NK-92 (cell line): ENCODE data around the gene SUGP2.

Experiments used
- DNase-seq: peaks from one replicate; lab custom pipeline; 2025; ENCODE audit not compliant: unreplicated experiment; lab: John Stamatoyannopoulos, UW

The SUGP2 gene

DNA sequence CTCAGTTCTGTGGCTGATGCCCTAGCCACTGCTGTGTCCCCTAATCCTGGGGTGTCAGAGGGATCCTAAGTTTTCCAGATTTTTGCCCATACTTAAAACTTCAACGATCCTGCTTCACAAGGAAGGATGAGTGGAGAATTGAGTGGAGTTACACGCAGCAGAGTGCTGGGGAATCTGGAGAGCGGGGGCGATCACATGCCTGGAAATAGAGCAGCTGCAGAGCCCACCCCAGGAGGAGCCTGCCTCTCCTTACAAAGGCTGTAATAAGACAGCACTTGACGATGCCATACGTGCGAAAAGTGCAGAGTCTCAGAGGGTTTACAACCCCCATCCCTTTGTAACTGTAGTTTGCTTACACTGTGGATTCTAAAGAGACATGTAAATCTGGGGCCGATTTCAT lies 40.6 kb downstream of the SUGP2 start:
- DNase-seq = no peak

DNA sequence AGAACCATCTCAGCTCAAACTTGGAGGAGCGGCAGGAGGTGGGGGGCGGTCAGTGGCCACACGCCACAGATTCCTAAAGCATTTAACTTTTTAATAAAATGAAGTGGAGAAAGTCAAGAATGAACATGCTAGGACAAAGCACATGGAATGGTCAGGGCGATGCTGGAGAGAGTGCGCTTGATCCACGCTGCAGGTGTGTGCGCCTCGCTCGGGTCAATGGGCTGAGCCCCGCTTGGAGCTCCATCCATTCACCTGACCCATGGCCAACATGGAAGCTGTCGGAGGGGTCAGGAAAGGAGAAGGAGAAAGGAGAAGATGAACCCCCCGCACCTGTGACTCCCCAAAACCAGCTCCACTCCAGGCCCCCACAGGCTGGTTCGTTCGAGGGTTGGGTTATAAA lies 41.8 kb downstream of the SUGP2 start:
- no peak for DNase-seq

DNA sequence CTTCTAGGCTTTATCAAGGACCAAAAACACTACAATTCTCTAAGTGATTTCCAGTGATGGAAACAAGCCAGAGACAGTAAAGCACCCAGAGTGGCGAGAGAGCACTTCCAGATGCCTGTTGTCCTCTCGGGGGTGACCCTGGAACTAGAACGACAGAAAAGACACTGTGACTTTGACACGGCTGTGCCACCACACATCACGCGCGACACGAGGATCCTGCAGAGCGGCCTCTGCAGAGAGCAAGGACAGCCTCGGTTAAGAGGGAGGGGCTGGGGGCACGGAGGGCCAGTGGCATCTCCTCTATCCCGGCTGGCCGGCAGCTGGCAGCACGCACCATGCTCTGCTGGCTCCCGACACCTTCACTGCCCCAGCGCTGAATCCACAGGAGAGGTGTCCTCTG lies 42.3 kb downstream of the SUGP2 start:
- no peak for DNase-seq

DNA sequence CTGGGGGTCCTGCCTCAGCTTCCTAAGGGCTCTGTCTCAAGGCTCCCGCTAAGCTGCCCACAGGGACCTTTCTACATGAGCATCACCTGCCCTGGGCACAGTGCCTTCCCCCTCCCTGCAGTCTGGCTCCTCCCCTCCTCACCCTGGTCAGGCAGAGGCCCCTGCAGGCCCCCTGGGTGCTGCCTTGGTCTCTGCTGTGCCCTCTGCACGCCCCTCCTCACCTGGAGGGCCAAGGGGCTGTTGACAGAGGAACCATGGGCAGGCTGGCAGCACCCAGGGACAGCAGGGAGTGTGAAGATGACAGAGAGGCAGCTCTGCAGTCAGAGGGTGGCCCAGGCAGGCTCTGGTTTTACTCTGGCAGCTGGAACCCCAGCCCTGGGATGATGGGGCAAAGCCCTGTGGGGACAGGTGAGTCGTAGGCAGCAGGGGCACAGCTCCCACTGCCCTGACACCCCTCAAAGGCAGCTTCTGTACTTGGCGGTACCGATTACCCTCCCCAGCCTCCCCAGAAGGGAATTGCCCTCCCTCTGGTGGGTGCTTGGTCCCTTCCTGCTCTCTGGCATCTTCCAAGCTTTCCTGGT lies 43.1 kb downstream of the SUGP2 start:
- DNase-seq = no peak

DNA sequence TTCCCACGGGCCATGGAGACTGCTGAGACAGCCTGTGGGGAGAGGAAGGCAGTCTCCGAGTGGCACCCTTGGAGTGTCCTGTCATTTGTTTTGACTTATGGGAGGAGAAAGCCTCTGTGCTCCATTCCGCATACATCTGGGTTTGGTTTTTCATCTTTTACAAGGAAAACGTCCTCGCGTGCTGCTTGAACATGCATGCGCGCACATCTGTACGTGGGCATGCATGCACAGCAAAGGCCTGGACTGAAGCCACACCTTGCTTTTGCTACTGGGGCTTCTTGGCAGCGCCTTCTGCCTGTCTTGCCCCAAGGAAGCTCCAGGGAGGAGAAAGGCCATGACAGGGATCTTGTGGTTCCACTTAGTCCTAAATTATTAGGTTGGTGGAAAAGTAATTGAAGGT lies 44.0 kb downstream of the SUGP2 start:
- no peak for DNase-seq

DNA sequence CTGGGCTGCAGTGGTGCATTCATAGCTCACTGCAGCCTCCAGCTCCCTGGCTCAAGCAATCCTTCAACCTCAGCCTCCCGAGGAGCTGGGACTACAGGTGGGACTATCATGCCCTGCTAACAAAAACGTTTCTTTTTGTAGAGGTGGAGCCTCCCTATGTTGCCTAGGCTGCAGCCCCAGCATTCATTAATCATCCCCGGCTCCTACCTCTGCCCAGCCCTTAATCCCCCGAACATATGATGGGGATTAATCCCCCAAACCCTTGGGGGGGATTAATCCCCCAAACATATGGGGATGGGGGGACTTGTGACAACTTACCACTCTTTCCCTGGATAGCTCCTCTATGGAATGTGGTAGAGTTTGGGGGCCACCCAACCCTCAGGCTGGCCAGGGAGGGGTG lies 45.9 kb downstream of the SUGP2 start:
- DNase-seq = no peak

DNA sequence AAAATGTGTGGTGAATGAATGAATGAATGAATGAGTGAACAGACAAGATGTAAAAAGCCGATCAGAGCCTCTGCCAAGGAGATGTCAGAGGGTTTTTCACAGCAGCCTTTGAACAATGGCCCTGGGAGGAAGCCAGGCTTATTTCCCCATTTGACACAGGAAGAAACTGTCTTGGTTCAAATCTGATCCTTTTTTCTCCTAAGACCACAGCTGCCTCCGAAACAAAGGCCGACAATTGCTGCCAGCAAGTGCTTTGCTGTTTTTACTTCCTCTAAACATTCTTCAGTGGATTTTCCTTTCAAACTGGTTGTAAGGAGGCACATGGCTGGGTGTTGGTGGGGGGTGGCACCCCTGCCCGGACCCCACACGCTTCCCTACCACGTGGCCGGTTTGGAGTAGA lies 48.1 kb downstream of the SUGP2 start:
- no peak for DNase-seq

DNA sequence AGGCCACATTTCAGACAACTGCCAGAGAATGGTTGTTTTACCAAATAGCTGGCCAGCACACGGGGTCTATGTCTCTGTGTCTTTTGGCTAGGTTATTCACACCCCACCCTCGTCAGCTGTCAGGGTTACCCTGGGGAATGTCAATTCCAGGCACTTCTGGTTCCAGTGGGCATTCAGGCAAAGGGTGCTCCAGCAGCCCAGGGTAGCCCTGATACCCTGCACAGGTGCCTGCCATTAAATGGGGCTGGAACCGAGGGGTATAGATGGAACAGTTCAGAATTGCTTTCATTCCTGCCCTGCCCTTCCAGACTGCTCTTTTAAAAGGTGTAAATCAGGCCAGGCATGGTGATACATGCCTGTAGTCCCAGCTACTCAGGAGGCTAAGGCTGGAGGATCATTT lies 49.1 kb downstream of the SUGP2 start:
- DNase-seq = no peak

DNA sequence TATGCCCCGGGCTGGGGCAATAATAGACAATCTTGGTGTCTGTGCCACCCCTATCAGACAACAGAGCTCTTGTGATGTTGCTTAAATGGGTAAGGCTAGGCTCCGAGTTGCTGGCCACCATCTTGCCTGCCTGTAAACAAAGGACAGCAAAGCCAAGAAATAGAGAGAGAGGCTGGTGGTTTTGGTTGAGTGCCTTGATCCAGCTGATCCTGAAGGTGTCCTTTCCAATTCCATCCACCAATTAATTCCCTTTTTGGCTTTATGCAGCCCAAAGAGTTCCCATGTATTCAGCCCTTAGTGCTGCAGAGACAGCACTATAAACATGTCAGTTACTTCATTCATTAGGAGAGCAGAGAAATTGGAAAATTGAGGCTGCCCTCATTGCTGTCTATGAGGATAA lies 50.6 kb downstream of the SUGP2 start:
- no peak for DNase-seq

DNA sequence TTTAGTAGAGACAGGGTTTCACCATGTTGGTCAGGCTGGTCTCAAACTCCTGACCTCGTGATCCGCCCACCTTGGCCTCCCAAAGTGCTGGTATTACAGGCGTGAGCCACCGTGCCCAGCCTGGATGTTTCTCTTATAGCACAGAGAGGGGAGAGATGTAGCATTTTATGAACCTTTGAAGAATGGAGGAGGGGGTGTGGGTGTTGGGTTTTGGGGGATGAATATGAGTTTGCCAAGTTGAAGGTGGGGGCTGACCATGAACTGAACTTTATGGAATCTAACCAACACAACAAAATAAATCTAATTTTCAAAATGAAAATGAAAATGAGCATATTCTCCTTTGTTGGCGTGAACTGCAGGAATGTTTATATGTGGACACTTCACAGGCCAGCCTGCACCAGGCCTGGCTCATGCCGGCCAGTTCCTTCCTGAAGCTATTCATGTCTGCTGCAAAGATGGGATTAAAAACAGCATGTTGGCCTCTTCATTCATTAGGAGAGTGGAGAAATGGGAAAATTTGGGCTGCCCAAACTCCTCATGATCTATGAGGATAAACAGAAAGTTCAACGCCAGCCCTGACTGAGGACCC lies 52.8 kb downstream of the SUGP2 start:
- no peak for DNase-seq

DNA sequence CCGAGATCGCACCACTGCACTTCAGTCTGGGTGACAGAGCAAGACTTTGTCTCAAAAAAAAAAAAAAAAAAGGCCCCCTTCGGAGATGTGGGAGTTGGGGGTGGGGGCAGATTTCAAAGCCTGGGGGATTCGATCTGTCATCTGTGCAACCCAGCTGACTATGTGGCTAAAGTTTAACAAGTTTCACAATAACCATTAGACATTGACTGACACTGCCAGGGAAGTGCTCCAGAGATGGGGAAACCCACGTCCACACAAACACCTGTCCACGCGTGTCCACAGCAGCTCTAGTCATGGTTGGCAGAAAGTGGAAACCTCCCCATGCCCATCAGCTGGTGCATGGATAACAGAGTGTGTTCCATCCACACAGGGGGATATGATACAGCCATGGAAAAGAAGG lies 54.7 kb downstream of the SUGP2 start:
- no peak for DNase-seq

DNA sequence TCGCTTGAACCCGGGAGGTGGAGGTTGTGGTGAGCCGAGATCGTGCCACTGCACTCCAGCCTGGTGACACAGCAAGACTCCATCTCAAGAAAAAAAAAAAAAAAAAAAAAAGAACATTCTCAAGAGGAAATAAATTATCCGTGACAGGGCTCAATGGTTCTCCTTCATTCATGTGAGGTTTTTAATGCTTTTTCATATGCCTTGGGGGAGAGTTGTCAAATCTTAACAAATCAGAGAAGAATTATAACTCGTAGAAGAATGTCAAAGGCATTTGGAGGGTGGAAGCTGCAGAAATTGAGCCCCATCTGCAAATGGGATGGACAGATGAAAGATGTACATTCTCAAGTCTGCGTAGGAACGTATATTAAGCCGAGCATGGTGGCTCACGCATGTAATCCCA lies 57.4 kb downstream of the SUGP2 start:
- no peak for DNase-seq

DNA sequence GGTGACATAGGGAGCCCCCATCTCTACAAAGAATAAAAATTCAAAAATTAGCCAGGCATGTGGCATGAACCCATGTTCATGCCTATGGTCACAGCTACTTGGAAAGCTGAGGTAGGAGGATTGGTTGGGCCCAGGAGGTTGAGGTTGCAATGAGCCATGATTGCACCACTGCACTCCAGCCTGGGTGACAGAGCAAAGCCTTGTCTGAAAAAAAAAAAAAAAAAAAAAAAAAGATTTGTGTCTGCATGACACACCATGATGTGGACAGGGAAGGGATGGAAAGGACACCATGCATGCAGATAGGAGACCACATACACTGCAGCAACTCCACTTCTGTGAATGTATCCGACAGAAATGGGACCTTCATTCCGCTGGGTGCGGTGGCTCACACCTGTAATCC lies 58.3 kb downstream of the SUGP2 start:
- no peak for DNase-seq

DNA sequence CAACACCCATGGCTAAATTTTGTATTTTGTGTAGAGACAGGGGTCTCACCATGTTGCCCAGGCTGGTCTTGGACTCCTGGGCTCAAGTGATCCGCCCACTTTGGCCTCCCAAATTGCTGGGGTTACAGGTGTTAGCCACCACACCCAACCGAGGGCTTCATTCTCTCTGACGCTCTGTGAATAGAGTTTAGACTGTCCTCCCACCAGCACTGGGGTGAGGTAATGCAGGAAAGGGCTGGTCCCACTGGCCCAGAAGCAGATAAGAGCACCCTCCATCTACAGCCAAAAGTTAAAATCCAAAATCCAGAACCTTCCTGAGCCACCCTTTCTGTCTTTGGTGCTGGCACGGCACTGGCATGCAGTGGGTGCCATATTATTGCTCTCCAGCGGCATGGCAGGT lies 60.5 kb downstream of the SUGP2 start:
- no peak for DNase-seq

DNA sequence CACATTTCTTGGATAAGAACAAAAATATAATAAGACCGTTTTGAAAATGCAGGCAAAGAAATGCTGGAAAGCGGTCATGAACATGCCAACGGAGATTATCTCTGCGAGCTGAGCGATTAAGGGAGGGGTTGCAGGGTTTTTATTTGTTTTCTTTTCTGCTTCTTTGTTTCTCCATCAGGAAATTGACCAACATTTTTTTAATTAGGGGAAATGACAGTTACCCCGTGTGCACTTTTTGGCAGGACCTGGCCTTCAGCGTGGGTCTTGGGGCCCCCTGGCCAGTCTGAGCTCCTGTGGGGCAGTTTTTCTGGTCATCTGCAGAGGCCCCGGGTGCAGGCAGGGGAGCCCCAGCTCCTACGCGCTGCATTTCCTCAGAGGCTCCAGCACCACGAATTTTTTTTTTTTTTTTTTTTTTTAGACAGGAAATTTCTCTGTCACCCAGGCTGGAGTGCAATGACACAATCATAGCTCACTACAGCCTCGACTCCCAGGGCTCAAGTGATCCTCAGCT lies 61.0 kb downstream of the SUGP2 start:
- no peak for DNase-seq

DNA sequence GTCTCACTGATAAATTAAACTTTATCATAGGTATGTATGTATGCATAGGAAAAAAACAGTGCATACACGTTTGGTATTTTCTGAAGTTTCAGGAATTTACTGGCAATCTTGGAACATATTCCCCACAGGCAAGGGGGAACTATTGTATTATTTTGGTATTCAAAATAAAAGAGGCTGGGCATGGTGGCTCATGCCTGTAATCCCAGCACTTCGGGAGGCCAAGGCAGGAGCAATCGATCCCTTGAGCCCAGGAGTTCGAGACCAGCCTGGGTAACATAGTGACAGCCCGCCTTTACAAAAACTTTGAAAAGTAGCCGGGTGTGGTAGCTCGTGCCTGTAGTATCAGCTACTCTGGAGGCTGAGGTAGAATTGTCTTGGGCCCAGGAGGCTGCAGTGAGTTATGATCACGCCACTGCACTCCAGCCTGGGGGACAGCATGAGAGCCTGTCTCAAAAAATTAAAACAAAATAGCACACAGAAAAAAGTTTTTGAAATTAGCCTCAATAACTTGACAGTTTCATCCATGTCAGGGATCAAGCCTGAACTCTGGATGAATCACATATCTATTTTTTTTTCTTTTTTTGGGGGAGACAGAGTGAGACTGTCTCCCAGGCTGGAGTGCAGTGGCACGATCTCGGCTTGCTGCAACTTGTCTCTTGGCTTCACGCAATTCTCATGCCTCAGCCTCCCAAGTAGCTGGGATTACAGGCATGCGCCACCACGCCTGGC lies 63.2 kb downstream of the SUGP2 start:
- DNase-seq = no peak

DNA sequence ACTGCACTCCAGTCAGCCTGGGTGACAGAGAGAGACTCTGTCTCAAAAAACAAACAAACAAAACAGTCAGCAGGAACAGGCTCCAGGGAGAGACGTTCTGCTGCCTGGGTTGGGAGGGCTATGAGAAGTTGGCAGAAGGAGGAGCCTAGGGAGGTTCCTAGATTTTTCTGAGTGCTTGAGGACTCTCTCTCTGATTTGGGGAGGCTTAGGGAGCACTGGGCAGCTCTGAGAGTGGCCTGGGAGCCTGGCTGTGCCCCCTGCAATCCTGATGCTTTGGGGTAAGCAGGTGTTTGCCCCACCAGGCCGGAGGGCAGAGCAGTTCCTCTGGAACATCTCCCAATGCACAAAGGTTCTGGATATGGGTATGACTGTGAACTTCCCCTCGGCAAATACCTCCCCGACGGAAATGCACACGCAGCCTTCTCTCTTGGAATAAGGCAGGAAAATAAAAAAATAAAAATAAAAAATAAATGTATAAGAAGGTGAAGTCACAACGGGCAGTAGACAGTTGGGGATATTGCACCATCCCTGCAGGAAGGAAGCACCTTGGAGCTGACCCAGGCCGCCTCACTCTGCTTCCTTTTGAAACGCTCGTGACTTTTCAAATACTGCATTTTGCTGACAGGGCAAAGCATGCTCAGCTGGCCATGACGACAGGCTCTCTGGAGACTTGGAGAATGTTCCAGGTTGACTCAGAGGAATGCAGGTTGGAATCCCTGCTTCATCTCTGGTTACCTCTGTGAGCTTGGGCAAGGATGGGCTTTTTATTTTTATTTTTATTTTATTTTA lies 65.8 kb downstream of the SUGP2 start:
- DNase-seq = no peak

DNA sequence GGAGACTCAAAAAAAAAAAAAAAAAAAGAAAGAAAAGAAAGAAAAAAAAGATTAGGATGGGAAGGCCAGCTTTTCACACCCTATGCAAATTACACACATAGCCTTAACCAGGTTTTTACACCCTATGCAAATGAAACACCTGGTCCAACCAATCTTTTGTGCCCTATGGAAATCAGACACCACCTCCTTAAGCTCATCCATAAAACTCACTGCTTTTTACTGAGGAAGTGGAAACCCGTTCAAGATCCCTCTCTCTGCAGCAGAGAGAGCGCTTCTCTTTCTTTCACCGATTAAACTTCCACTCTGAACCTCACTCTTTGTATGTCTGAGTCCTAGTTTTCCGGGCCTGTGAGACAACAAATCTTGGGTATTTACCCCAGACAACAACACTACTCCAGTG lies 67.0 kb downstream of the SUGP2 start:
- DNase-seq = no peak

DNA sequence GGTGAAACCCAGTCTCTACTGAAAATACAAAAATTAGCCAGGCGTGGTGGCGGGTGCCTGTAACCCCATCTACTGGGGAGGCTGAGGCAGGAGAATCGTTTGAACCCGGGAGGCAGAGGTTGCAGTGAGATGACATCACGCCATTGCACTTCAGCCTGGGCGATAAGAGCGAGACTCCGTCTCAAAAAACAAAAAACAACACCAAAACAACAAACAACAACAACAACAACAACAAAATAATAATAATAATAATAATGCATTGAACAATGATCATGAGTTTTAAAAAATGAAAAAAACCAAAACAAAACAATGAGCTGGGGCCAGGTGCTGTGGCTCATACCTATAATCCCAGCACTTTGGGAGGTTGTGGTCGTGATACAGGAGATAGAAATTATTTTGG lies 69.2 kb downstream of the SUGP2 start:
- DNase-seq = no peak

DNA sequence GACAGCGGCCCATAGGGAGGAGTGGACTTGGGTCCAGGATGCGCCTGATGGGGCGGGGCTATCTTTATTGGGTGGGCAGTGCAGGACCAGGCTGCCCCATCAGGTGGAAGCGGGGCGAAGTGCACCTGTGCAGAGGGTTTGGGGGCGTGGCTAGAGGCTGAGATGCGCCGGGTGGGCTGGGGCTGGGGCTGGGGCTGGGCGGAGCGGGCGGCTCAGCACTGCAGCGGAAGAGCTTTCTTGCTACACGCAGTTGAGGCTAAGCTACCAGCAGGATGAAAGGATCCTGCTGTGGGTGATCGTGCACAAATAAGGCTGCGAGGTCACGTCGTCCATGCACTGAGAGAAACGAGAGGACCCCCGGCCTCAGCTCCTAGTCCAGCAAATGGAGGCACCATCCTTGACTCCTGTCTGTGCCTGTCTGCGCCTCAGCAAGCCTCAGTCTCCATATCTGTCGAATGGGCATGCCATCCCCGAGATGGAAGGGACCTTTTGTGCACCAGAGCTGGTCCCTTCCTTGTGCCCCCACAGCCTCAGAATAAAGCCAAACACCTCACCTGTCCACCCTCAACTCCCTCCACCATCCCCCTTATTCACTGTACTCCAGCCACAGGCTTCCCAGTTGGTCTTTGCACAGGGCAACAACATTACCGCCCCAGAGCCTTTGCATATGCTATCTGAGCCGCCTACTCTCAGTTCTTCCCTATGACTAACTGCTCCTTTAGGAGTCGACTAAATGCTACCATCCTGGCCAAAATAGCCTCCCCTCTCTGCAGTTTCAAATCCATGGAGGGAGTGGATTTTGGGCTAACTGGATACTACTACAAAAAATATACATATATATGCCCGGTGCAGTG lies 71.3 kb downstream of the SUGP2 start:
- DNase-seq = no peak

DNA sequence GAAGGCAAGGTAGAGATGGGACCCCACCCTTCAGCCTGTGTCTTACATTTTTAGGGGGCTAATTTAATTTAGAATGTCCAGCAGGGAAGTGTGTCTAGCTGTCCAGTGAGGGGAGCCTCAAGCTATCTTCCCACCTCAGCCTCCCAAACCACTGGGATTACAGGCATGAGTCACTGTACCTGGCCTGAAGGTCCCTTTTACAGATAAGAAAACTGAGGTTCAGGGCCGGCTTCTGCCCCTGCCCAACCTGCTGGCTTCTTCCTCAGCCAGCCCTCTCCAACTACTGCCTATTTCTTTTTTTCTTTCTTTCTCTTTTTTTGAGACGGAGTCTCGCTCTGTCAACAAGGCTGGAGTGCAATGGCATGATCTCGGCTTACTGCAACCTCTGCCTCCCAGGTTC lies 72.9 kb downstream of the SUGP2 start:
- no peak for DNase-seq
